GM23338 (cell line): Measurements from ENCODE around the gene TIMMDC1. TPM values are rescaled to one million over a fixed set of nuclear protein-coding genes. Genes with fewer than 3 reads are reported as not detected.
"Not testable (repeated sequence)": the region's sequence is repeated elsewhere in the genome, so short reads cannot be mapped to it uniquely, and the experiment has no call there.

Source experiments
- ATAC-seq: fragments of 200-7000 bp; cut with Tn5 transposase; 3 replicates; pipeline ENCODE4 v1.9.1; 2020
- DNase-seq: peaks from one replicate; pipeline ENCODE4 v3.0.0-alpha.2; 2015; ENCODE audit warnings: low spot score
- H2AFZ ChIP-seq: fragments of 200-600 bp; sonication (generic); 2 replicates; pipeline ENCODE4 v1.8.0; 2016; ENCODE audit warnings: antibody characterized with exemption, mild to moderate bottlenecking, moderate library complexity
- H3F3A ChIP-seq: fragments of 200-600 bp; sonication (generic); replicated peaks from 2 replicates; pipeline ENCODE4 v1.8.0; 2017; ENCODE audit warnings: antibody characterized with exemption, mixed run types, low read depth
- H3K27ac ChIP-seq: fragments of 200-600 bp; sonication (generic); 2 replicates; pipeline ENCODE4 v1.6.1; 2016; ENCODE audit warnings: low read depth
- H3K27me3 ChIP-seq: fragments of 200-600 bp; sonication (generic); 2 replicates; pipeline ENCODE4 v1.8.0; 2016; ENCODE audit warnings: mild to moderate bottlenecking, mixed run types, moderate library complexity; ENCODE audit not compliant: insufficient read depth
- H3K36me3 ChIP-seq: fragments of 200-600 bp; sonication (generic); 2 replicates; pipeline ENCODE4 v1.8.0; 2016; ENCODE audit warnings: mild to moderate bottlenecking; ENCODE audit not compliant: insufficient read depth
- H3K4me1 ChIP-seq: fragments of 200-600 bp; sonication (generic); 2 replicates; pipeline ENCODE4 v1.8.0; 2016; ENCODE audit warnings: mild to moderate bottlenecking, moderate library complexity; ENCODE audit not compliant: insufficient read depth
- H3K4me2 ChIP-seq: fragments of 200-600 bp; sonication (generic); 2 replicates; pipeline ENCODE4 v1.7.1; 2017; ENCODE audit warnings: mixed run types
- H3K4me3 ChIP-seq: fragments of 200-600 bp; sonication (generic); 2 replicates; pipeline ENCODE4 v1.6.1; 2016; ENCODE audit warnings: mixed run types
- H3K79me2 ChIP-seq: fragments of 200-600 bp; sonication (generic); replicated peaks from 2 replicates; pipeline ENCODE4 v1.8.0; 2017; ENCODE audit warnings: mild to moderate bottlenecking; ENCODE audit not compliant: insufficient read depth
- H3K9me2 ChIP-seq: fragments of 200-600 bp; sonication (generic); 2 replicates; pipeline ENCODE4 v1.8.0; 2017; ENCODE audit not compliant: insufficient read depth
- H4K20me1 ChIP-seq: fragments of 200-600 bp; sonication (generic); replicated peaks from 2 replicates; pipeline ENCODE4 v1.8.0; 2017; ENCODE audit warnings: mild to moderate bottlenecking; ENCODE audit not compliant: insufficient read depth
- H3K27ac Mint-ChIP-seq: 2 replicates; pipeline ENCODE4 v1.8.0; 2020; ENCODE audit warnings: inconsistent platforms, mild to moderate bottlenecking, moderate library complexity, mixed read lengths
- H3K27me3 Mint-ChIP-seq: 3 replicates; pipeline ENCODE4 v1.8.0; 2022; ENCODE audit warnings: low read depth, mild to moderate bottlenecking, moderate library complexity, mixed read lengths, inconsistent platforms; ENCODE audit not compliant: insufficient read depth, poor library complexity
- H3K36me3 Mint-ChIP-seq: 3 replicates; pipeline ENCODE4 v1.8.0; 2021; ENCODE audit warnings: low read depth, mild to moderate bottlenecking, inconsistent platforms, moderate library complexity, mixed read lengths
- H3K4me1 Mint-ChIP-seq: 3 replicates; pipeline ENCODE4 v1.8.0; 2020; ENCODE audit warnings: mild to moderate bottlenecking, inconsistent platforms, mixed read lengths
- H3K4me3 Mint-ChIP-seq: 3 replicates; pipeline ENCODE4 v1.8.0; 2021; ENCODE audit warnings: moderate library complexity, mild to moderate bottlenecking, inconsistent platforms, mixed read lengths
- H3K9me3 Mint-ChIP-seq: 3 replicates; pipeline ENCODE4 v1.8.0; 2020; ENCODE audit warnings: moderate library complexity, mild to moderate bottlenecking, inconsistent platforms, mixed read lengths
- CREB1 ChIP-seq: fragments of 250-450 bp; sonication (Bioruptor Pico); IDR thresholded peaks from 2 replicates; pipeline ENCODE4 v1.5.0; 2020; ENCODE audit warnings: low read depth, mild to moderate bottlenecking, moderate library complexity
- EZH2phosphoT487 ChIP-seq: fragments of 200-600 bp; sonication (generic); IDR thresholded peaks from one replicate; pipeline ENCODE4 v1.8.1; 2018; ENCODE audit warnings: antibody characterized with exemption; ENCODE audit not compliant: unreplicated experiment
- ZNF114 ChIP-seq: fragments of 250-450 bp; sonication (Bioruptor Pico); IDR thresholded peaks from 2 replicates; pipeline ENCODE4 v1.5.0; 2020; ENCODE audit warnings: mild to moderate bottlenecking, moderate library complexity
- polyA plus RNA-seq: library from polyadenylated mRNA; unstranded; fragments of >200 nt; fragmentation: Nextera tagmentation; extraction: Ambion mirVana; gene quantifications from 2 replicates; pipeline ENCODE4 v1.2.1, GENCODE V29; 2016
- total RNA-seq: library from RNA; depleted of rRNA; stranded (reverse); fragments of >200 nt; shearing (Covaris generic); gene quantifications from 2 replicates; pipeline ENCODE4 v1.2.3, GENCODE V29; 2014
- TF ChIP-seq, protein P1 (sequence below): fragments of 250-450 bp; sonication (Bioruptor Pico); IDR thresholded peaks from 2 replicates; pipeline ENCODE4 v1.5.0; 2020; ENCODE audit warnings: mild to moderate bottlenecking, moderate library complexity

TIMMDC1 gene
- total and polyA plus RNA-seq, 2 experiments from 2014 or later = 62.2 to 105 TPM

DNA sequence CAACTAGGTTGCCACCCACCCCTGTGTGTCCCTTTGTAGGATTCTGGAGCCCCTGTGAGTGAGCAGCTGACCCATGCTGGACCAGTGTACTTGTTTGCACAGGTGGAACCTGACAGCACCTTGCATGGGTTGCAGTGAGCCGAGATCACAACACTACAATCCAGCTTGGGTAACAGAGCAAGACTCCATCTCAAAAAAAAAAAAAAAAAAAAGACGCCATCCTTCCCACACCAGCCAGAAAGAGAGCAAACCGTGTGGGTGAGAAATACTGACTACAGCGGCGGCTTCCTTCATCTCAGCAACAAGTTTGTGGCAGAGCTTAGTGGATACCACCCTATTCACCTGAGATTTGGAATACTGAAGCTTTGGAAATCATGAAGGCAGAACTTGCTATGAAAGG lies 61.8 kb downstream of the TIMMDC1 start:
- TF ChIP-seq ZNF114 = no peak
- Histone ChIP-seq H2AFZ (0 out of 2 replicates have a peak overlapping the region, but pooled peaks have one; percentile 91), H3K79me2 (no peaks in the 10 kb centered on the region), H3K4me3 (no peak overlapping the region), H4K20me1 (no peaks in the 10 kb centered on the region), H3K4me1 (no peaks in the 10 kb centered on the region), H3K27ac (no peak overlapping the region), H3K36me3 (no peaks in the 10 kb centered on the region), H3K27me3 (no peaks in the 10 kb centered on the region), H3K4me2 (no peak overlapping the region), H3K9me2 (0 out of 2 replicates have a peak, but pooled peaks cover 3% of the 10 kb centered on the region), H3F3A (no peaks in the 10 kb centered on the region)
- DNase-seq (no peak), ATAC-seq (no peak)
- no peak overlapping the region for H3K27ac Mint-ChIP-seq
- H3K4me3 Mint-ChIP-seq = no peak overlapping the region
- no peaks in the 10 kb centered on the region for H3K27me3 Mint-ChIP-seq
- no peaks in the 10 kb centered on the region for H3K9me3 Mint-ChIP-seq
- peaks cover 3% of the 10 kb centered on the region; the same call in 1 of the 3 replicates for H3K4me1 Mint-ChIP-seq
- no peaks in the 10 kb centered on the region for H3K36me3 Mint-ChIP-seq

GRCh38 chr3:119562307-119562961 lies 64.1 kb downstream of the TIMMDC1 start:
- Histone ChIP-seq H3K4me1 (no peaks in the 10 kb centered on the region), H3K27me3 (no peaks in the 10 kb centered on the region), H3K36me3 (no peaks in the 10 kb centered on the region), H3K79me2 (no peaks in the 10 kb centered on the region), H3K4me3 (no peak overlapping the region), H3K9me2 (0 out of 2 replicates have a peak, but pooled peaks cover 3% of the 10 kb centered on the region), H4K20me1 (no peaks in the 10 kb centered on the region), H3K4me2 (no peak overlapping the region), H2AFZ (0 out of 2 replicates have a peak overlapping the region, but pooled peaks have one; percentile 66), H3K27ac (no peak overlapping the region), H3F3A (no peaks in the 10 kb centered on the region)
- ATAC-seq (peak; percentile 51; the same call in 2 of the 3 replicates), DNase-seq (no peak)
- Mint-ChIP-seq H3K27me3 (no peaks in the 10 kb centered on the region), H3K4me3 (no peak overlapping the region), H3K4me1 (peaks cover 3% of the 10 kb centered on the region; the same call in 1 of the 3 replicates), H3K27ac (no peak overlapping the region), H3K9me3 (no peaks in the 10 kb centered on the region), H3K36me3 (no peaks in the 10 kb centered on the region)
- TF ChIP-seq, protein P1, sequence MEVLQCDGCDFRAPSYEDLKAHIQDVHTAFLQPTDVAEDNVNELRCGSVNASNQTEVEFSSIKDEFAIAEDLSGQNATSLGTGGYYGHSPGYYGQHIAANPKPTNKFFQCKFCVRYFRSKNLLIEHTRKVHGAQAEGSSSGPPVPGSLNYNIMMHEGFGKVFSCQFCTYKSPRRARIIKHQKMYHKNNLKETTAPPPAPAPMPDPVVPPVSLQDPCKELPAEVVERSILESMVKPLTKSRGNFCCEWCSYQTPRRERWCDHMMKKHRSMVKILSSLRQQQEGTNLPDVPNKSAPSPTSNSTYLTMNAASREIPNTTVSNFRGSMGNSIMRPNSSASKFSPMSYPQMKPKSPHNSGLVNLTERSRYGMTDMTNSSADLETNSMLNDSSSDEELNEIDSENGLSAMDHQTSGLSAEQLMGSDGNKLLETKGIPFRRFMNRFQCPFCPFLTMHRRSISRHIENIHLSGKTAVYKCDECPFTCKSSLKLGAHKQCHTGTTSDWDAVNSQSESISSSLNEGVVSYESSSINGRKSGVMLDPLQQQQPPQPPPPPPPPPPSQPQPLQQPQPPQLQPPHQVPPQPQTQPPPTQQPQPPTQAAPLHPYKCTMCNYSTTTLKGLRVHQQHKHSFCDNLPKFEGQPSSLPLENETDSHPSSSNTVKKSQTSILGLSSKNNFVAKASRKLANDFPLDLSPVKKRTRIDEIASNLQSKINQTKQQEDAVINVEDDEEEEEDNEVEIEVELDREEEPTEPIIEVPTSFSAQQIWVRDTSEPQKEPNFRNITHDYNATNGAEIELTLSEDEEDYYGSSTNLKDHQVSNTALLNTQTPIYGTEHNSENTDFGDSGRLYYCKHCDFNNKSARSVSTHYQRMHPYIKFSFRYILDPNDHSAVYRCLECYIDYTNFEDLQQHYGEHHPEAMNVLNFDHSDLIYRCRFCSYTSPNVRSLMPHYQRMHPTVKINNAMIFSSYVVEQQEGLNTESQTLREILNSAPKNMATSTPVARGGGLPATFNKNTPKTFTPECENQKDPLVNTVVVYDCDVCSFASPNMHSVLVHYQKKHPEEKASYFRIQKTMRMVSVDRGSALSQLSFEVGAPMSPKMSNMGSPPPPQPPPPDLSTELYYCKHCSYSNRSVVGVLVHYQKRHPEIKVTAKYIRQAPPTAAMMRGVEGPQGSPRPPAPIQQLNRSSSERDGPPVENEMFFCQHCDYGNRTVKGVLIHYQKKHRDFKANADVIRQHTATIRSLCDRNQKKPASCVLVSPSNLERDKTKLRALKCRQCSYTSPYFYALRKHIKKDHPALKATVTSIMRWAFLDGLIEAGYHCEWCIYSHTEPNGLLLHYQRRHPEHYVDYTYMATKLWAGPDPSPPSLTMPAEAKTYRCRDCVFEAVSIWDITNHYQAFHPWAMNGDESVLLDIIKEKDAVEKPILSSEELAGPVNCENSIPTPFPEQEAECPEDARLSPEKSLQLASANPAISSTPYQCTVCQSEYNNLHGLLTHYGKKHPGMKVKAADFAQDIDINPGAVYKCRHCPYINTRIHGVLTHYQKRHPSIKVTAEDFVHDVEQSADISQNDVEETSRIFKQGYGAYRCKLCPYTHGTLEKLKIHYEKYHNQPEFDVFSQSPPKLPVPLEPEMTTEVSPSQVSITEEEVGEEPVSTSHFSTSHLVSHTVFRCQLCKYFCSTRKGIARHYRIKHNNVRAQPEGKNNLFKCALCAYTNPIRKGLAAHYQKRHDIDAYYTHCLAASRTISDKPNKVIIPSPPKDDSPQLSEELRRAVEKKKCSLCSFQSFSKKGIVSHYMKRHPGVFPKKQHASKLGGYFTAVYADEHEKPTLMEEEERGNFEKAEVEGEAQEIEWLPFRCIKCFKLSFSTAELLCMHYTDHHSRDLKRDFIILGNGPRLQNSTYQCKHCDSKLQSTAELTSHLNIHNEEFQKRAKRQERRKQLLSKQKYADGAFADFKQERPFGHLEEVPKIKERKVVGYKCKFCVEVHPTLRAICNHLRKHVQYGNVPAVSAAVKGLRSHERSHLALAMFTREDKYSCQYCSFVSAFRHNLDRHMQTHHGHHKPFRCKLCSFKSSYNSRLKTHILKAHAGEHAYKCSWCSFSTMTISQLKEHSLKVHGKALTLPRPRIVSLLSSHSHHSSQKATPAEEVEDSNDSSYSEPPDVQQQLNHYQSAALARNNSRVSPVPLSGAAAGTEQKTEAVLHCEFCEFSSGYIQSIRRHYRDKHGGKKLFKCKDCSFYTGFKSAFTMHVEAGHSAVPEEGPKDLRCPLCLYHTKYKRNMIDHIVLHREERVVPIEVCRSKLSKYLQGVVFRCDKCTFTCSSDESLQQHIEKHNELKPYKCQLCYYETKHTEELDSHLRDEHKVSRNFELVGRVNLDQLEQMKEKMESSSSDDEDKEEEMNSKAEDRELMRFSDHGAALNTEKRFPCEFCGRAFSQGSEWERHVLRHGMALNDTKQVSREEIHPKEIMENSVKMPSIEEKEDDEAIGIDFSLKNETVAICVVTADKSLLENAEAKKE (CRISPR knock-in tag) = no peak
- TF ChIP-seq EZH2phosphoT487 = no peak
- TF ChIP-seq CREB1 (CRISPR knock-in tag) = no peak

DNA sequence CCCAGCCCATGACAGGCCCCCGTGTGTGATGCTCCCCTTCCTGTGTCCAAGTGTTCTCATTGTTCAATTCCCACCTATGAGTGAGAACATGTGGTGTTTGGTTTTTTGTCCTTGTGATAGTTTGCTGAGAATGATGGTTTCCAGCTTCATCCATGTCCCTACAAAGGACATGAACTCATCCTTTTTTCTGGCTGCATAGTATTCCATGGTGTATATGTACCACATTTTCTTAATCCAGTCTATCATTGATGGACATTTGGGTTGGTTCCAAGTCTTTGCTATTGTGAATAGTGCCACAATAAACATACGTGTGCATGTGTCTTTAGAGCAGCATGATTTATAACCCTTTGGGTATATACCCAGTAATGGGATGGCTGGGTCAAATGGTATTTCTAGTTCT lies 65.0 kb downstream of the TIMMDC1 start:
- H3K79me2 ChIP-seq, H3K36me3 Mint-ChIP-seq, H4K20me1 ChIP-seq, H3K27me3 Mint-ChIP-seq, H3K9me3 Mint-ChIP-seq, H3F3A ChIP-seq, H3K9me2 ChIP-seq, H3K4me2 ChIP-seq, H3K4me3 Mint-ChIP-seq, H3K36me3 ChIP-seq, H3K4me1 ChIP-seq, H3K27ac Mint-ChIP-seq, H3K4me1 Mint-ChIP-seq, H3K27me3 ChIP-seq, ATAC-seq, DNase-seq, H2AFZ ChIP-seq, H3K27ac ChIP-seq, H3K4me3 ChIP-seq: not testable (repeated sequence)
